Activated CD4-positive, CD25-positive, alpha-beta regulatory T cell (primary cell): ENCODE measurements around the gene SCO2.
"Not testable (repeated sequence)": the region's sequence is repeated elsewhere in the genome, so short reads cannot be mapped to it uniquely, and the experiment has no call there.

Experiments
- DNase-seq, 4 experiments: peaks; one replicate each; lab custom pipeline; 2025; lab: John Stamatoyannopoulos, UW

The SCO2 gene

GRCh38 chr22:50520184-50520583, 5.2 kb downstream of the SCO2 start:
- DNase-seq: not testable (repeated sequence)

DNA sequence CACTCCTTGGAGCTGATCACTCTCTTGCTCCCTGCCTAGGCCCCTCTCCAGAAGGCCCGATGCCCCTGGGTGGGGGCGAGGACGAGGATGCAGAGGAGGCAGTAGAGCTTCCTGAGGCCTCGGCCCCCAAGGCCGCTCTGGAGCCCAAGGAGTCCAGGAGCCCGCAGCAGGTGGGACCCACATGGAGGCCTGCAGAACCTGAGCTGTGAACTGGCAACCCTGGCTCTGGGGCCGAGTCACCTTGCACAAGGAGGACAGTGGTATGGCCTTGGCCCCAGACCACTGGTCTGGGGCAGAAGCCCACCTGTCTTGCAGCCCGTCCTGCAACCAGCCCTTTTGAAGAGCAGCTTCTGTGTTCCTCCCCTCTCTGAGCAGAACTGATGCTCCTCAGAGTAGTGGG, 6.2 kb downstream of the SCO2 start:
- DNase-seq: no peak

DNA sequence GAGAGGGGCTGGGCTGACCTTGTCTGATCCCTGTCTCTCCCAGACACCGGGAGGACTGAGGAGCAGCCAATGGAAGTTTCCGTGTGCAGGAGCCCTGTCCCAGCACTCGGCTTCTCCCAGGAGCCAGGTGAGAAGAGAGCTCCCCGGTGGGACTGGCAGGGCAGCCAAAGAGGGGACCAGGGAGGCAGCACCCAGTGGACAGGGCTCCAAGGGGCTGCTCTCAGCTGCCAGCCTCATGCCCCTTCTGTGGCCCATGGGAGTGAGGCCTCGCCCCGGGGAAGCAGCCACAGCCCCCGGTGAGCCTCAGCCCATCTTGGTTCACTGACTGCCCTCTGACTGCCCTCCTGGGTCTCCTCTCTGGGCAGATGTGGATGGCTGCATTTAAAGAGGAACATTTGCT, 6.8 kb downstream of the SCO2 start:
- no peak for DNase-seq

- DNase-seq: no peak
Observed at GRCh38 chr22:50517495-50518260, 7.7 kb downstream of the SCO2 start.

DNA sequence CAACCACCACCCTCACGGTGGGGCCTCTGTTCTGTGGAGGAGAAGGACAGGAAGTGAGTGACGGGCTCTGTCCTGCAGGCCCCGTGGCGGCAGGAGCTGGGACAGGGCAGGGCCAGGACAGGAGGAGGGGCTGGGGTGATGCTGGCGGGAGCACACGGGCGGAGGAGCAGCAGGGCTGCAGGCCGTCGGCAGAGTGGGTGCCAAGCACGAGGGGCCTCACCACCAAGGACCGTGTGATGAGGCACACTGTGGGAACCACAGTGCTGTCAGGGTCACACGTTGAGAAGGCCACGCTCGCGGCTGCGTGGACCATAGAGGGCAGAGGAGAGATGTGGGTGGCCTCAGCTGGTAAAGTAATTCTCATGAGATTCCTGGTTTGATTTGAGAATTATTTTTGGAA, 8.5 kb downstream of the SCO2 start:
- DNase-seq: no peak

DNA sequence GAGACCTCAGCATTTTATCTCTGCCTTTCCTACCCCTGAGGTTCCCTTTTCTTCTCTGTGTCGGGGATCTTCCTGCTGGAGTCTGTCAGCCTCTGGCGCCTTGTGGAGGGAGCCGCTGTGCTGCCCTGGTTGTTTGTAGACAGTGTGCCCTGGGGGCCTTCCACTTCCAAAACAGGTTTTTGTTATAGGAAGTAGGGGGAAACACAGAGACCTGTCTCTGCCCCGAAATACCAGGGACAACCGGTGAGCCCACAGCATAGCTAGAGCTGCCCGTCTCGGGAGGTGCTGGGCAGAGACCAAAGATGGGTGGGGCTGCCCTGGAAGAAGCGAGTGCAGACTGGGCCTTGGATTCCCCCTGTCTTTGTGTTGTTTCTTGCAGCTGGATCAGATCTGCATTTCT, 9.3 kb downstream of the SCO2 start:
- DNase-seq: no peak

GRCh38 chr22:50513175-50513574, 12.2 kb downstream of the SCO2 start:
- DNase-seq: no peak

- no peak for DNase-seq
Observed at GRCh38 chr22:50508897-50509296, 16.5 kb downstream of the SCO2 start.

DNA sequence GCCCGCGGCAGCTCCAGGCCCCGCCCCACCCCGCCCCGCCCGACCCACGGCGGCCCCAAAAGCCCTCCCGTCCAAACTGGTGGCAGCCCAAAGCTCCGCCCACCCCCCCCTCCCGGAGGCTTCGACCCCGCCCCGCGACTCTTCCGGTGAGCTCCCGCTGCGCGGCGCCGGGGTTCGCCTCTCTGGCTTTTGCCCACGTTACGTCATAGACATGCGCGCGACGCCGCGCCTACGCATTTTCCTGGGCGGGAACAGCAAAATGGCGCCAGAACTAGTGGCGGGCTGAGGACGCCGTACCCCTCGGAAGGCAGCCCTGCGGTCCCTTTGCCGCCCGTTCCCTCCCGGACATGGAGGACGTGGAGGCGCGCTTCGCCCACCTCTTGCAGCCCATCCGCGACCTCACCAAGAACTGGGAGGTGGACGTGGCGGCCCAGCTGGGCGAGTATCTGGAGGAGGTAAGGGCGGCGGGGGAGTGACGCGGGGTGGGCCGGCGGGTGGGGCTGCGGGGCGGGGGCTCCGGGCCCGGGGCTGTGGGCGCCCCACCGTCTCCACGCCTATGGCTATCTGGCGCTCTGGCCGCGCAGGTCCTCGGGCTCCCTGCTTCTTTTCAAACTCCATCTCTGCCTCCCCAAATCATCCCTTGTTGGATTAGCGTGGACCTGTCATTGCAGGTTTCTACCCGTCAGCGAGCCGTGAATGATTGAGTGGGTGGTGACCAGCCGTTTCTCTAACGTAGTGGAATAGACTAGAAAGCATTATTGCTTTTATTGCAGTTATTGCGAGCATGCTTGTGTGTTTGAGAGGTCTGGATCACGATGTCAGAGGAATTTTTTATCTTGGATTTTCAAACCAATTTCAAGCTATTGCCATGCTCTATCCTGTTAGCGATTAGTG, 17.2 kb downstream of the SCO2 start, which contains the start of gene NCAPH2:
Gene NCAPH2 (plus strand): TSS at position 234 of the 894 bp plus-strand sequence. CDS start 114 bp downstream, at position 348.
- peak in 2 of 4 experiments; percentile 100 for DNase-seq

DNA sequence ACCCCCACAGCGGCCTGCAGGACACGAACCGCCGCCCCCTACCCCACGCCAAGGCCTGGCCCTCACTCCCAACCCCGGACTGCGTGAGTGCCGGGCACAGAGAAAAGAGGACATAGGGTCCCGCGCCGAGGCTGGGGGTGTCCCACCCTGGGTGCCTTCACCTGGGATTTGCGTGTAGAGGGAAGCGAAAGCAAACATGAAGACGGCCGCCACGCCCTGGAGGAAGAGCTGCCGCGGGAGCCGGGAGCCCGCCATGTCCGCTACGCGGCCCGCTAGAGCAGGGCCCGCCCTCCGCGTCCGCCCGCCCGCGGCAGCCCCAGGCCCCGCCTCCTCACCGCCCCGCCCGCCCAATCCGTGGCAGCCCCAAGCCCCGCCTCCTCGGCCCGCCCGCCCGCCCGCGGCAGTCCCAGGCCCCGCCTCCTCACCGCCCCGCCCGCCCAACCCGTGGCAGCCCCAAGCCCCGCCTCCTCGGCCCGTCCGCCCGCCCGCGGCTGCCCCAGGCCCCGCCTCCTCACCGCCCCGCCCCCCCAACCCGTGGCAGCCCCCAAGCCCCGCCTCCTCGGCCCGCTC, 17.9 kb downstream of the SCO2 start, which contains the start of gene LMF2:
Gene LMF2 (minus strand): TSS at position 282 of the 570 bp plus-strand sequence. CDS start 27 bp downstream, at position 255.
- peak; percentile 100 for DNase-seq

GRCh38 chr22:50506611-50507420, 18.6 kb downstream of the SCO2 start:
- no peak for DNase-seq

DNA sequence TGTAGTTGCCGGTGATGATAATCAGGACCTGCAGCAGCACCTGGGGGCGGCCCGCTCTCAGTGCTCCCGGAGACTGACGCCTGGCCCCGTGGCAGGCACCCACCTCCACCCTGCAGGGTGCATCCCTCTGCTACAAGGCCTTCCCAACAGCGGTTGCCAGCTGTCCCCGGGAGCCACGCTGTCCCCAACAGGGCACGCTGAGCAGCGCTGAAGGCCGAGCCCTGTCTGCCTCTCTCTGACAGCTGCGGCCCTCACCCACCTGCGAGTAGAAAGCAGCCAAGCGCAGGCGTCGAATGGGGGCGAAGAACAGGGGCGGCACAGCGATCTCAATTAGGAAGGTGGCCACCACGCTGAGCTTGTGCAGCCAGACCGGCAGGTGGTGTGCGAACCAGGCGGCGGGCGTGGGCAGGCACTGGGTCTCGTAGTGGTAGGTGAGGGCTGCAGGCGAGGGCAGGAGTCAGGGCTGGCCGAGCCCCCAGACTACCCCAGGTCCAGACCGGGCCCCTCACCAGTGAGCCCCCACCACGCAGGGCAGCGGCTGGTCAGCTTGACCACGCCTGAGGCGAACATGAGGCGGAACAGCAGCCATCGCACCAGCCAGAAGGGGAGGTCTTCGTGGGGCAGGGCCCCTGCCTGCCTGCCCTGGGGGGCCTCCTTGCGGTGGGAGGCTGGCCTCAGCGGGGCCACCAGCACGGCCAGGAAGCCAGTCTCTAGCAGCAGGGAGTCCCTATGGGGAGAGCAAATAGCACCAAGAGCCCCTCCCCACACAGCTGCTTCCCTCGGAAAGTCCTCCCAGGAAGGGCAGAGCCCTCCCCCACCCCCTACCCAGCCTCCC, 19.4 kb downstream of the SCO2 start:
- no peak for DNase-seq

- no peak for DNase-seq
Observed at GRCh38 chr22:50505276-50505775, 20.1 kb downstream of the SCO2 start.

DNA sequence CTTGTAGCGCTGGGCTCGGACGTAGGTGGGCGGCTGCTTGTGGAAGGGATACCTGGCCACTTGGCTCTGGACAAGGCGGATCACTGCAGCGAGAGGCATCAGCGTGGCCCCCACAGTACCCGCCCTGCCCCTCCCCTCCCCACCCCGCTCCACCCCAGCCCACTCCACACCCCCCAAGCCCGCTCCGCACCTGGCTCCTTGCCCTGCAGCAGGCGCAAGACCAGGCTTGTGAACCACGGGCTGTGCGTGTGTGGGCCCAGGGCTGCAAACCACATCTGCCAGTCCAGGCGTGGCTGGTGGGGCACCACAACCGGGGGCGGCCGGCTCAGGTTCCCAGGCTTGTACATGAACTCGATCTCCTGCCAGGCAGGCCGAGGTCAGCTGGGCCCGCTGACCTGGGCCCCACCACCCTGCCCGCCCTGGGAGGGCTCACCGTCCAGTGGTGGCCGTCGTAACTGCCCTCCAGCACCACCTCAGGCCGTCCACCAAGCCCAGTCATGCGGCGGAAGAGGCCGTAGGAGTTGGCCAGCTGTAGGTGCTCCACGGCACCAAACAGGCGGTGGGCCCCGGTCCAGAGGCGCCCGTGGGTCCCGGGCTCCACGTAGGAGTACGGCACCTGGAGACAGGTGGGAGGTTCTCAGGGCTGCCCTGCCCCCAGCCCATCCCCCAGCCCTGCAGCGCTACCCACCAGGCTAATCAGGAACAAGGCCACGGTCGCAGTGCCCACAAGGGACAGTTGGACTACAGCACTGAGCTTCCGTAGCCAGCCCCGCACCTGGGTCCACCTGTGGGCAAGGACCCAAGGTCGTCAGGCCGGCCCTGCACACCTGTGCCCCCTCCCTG, 20.8 kb downstream of the SCO2 start:
- DNase-seq: no peak

DNA sequence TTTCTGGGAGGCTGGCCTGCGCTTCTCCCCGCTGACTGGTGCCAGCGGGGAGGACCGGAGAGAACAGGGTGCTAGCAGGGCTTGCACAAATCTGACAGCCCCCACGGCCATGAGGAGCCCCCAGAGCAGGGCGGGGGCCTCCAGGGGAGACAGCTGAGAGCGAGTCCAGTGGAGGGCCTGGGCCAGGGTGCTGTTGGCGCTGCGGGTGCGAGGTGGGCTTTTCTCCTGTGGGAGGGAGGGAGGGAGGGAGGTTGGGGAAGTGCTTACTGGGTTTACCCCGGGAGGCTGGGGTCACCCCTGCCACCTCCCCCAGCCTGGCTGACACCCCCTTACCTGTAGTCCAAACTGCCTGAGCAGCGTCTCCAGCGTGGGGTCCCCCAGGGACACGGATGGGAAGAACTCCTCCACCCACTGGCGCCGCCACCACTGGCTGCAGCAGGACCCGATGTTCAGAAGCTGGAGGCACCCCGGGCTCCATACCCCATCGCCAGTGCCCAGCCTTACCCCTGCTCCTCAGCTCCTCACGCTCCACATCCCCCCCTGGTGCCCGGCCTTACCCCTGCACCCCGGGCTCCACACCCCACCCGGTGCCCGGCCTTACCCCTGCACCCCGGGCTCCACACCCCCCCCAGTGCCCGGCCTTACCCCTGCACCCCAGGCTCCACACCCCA, 21.8 kb downstream of the SCO2 start:
- no peak for DNase-seq

DNA sequence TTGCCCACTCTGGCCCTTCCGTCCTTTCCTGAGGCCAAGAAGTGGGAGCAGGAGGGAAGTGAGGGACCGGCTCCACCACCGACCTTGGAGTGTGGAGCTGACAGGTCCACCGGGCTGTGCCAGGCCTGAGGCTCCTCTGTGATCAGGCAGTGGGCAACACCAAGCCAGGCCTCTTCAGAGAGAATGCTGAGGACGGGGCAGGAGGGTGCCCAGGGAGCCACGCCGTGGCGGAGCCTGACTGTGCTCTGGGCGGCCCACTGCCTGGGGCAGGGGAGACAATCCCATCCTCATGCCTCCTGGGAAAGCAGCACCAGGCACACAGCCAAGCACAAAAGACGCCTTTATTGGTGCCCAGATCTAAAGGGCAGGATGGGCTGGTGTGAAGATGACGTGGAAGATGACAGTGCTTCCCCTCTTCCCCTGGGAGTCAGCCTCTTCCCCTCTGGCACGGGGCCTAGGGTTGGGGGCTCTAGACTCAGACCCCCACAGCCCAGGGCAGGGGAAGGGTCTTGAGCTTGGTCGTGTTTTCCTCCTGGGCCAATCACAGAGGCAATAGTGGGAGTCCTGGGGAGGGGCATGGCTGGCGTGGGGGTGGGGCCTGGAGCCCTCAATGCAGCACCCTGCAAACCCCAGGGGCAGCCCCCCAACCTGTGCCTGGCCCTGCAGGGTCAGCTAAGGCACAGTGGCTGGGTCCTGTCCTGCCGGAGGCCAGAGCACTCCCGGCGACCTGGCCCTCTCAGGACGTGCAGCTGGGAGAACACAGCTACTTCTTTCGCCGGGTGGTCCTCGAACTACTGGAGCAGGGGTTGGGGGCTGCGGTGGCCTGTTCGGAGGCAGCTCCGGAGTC, 22.5 kb downstream of the SCO2 start:
- no peak for DNase-seq

GRCh38 chr22:50502096-50502495, 23.3 kb downstream of the SCO2 start:
- DNase-seq: no peak

DNA sequence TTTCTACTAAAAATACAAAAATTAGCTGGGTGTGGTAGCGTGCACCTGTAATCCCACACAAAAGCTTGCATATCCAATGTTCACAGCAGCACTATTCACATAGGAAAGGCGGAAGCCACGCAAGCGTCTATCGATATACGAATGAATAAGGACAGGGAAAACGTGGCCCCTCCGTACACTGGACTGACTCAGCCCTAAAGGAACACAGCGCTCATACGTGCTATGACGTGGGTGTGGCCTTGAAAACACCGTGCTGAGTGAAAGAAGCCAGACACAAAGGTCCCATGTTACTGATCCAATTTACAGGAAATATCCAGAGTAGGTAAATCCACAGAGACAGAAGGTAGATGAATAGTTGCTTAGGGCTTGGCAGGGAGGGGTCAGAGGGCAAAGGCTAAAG, 24.9 kb downstream of the SCO2 start:
- DNase-seq: no peak
